GM18868 (cell line): ENCODE data around the gene CPA3.

ENCODE experiments used
- ATAC-seq: cut with Tn5 transposase; IDR thresholded peaks from one replicate; pipeline ENCODE4 v1.9.1; 2021; ENCODE audit warnings: mild to moderate bottlenecking, moderate library complexity; ENCODE audit not compliant: unreplicated experiment

Gene CPA3, protein sequence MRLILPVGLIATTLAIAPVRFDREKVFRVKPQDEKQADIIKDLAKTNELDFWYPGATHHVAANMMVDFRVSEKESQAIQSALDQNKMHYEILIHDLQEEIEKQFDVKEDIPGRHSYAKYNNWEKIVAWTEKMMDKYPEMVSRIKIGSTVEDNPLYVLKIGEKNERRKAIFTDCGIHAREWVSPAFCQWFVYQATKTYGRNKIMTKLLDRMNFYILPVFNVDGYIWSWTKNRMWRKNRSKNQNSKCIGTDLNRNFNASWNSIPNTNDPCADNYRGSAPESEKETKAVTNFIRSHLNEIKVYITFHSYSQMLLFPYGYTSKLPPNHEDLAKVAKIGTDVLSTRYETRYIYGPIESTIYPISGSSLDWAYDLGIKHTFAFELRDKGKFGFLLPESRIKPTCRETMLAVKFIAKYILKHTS

DNA sequence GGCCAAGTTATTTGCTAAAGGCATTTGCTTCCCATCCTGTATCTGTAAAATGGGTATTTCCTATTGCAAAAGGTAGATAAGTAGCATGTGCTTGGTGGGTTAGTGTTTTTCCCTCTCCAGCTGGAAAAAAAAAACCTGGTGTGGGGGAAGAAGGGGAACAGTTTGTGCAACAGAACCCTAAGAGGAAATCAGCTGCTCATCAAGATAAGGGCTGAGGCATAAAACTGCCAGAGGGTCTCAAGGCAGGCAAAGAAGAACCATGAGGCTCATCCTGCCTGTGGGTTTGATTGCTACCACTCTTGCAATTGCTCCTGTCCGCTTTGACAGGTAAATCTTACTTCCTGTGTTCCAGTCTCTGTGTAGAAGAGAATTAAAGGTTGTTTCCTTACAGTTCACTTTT, at the start of gene CPA3:
CPA3 (plus strand) TSS at position 248 of the 400 bp plus-strand sequence; CDS start at position 260, 12 bp downstream.
- ATAC-seq: no peak

DNA sequence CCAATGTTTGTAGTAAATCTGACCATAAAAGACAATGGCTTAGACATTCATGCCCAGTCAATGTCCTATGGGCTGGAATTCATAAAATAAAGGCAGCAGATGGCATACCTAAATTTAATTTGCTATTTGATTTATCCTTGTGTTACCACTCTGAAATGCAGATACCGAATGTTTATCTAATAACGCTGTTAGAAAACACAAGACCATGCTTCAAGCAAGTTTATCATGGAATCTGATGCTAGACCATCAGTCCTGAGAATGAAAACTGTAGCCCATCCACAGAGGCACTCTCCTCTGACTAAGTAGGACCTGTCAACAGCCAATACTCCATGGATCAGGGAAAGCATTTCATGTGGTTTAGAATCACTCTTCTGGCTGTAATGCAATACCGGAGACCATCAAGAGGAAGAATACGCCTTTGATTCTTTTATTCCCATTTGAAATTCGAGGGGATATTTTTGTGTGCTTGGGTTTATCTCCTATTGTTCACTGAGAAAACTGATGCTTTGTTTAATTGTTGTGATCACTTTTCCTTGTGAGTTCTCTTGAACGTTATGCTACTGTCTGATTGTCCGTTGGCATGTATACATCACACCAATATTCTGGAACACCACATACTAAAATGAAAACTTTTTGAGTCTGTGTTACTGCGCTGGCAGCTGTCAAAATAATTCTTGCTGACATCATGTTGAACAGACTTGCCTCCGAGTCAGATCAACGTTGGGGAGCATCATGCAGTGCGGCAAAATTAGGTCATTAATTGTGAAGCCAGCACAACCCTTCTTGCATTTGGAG, 49.6 kb upstream of the CPA3 start:
- ATAC-seq: no peak

DNA sequence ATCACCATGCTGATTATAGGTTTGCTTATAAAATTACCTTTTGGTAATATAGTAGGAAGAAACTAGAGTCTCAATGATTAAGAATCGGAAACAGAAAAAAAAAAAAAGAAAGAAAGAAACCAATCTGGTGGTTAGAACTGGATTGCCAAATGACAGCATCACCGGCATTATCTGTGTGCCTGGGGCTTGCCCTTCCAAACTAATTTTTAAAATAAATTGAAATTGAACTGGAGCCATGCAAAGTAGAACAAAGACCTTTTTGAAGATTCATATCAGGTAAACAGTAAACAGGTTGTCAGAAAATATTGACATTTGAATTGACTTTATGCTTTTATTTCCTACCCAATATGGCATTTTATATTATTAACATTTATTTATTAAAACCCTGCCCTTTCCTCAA, 48.7 kb upstream of the CPA3 start:
- ATAC-seq: no peak

GRCh38 chr3:148816981-148817525, 48.0 kb upstream of the CPA3 start:
- ATAC-seq: no peak

- ATAC-seq: no peak
These were observed 44.5 kb upstream of the CPA3 start for GRCh38 chr3:148820361-148821245.

GRCh38 chr3:148823026-148823425, 42.1 kb upstream of the CPA3 start:
- ATAC-seq: no peak

DNA sequence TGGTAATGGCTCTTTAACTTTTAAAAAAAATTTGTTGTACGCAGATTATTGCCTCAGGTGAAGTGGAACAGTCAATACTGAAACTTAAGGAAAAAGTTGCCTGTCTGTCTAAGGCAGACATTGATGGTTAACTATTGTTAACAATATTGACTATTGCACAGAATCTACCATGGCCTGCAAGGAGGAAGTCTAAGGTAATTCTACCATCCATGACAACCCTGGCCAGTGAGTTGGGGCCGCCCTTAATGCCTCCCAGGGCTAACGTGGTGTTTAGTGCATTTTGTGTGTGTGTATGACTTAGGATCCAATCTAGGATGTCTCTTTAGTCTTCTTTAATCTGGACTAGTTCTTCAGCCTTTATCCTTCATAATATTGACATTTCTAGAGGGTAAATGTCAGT, 39.6 kb upstream of the CPA3 start:
- no peak for ATAC-seq

GRCh38 chr3:148827585-148827984, 37.5 kb upstream of the CPA3 start, which contains the start of gene CPB1:
Gene CPB1, plus strand, starts transcription at chr3:148827811. Its CDS starts 13 bp downstream, at chr3:148827824.
- no peak for ATAC-seq

DNA sequence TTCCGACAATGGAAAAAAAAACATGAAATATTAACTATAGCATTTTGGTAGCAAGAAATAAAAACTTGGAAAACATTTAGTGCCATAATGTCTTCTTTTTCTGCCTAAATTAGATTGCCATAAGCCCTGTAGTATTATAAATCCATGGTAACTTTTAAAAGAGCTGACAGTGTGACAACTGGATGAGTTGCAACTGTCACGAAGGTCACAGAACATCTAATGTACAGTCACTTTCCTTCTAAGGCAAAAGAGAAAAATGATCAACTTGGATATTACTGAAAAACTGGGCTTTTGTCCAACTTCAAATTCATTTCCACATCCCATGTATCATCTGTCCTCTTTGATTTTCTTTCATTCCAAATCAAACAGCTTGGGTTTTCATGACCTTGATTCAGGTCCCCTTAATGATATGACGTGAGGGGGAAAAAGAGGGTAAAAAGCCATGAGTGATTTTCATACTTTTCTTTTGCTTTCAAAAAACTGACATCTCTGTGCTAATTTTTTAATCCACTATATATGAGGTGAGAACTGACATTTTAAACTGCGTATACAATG, 36.9 kb upstream of the CPA3 start:
- ATAC-seq: no peak

DNA sequence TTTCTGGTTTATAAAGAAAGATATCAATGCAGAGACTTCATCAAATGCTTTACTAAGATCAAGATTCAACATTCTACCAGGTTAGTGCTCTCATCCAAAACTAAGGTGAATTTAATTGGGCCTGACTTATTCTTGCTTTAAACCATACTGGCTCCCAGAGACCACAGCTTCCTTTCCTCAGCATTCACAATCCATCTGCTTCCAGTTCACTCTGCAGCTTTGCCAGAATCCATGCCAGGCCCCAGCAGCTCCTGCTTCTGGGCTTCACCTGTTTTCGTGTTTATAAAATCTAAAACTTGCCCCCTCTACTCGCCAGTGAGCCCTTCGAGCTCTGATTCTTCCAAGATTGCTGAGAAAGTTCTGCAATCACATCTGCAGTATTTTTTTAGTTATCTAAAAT, 35.2 kb upstream of the CPA3 start:
- ATAC-seq: no peak

DNA sequence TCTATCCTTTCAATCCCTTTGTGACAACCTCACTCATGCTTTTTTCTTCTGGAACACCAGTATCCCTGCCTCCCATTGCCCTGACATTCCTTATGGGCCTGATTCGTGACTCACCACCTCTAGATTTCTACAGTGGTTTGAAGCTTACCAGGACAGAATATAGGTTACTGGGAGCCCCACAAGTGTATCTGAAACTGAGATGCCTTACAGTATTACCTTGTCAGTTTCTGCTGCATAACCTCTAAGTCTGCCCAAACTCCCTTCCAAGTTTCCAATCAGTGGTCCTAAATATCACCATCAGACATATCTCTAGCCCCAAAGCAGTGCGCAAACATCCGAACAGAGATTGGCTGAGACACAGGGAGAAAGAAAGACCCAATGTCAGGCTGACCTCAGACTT, 31.9 kb upstream of the CPA3 start:
- no peak for ATAC-seq

DNA sequence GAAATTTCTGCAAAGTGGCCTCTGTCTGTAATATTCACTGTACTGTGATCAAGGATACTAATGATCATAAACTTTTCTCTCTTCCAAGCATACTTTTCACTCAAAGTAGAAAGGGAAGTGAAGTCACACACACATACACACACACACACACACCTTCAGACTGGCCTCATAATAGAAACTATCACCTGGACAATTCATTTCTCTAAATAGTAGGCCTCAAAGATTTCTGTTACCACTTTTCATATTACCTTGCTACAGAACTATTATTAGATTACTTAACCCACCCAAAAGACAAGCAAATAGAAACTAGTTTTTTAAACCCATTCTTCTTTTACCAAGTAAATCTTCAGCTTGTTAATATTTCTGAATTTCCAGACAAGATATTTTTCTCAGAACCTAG, 25.3 kb upstream of the CPA3 start:
- no peak for ATAC-seq

DNA sequence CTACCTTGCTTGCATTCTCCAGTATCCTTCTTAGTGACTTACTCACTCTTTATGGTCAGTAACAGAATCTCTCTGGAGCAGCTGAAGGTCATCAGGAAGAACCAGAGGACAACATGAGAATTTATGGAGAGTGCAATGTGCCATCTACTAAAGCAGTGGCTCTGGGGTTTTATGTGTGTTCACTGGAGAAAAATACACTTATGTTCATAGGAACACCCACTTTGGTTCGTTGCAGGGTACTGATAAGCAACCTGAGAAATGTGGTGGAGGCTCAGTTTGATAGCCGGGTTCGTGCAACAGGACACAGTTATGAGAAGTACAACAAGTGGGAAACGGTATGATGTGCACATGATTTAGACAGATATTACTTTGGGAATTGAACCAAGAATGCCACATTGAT, 24.6 kb upstream of the CPA3 start:
- ATAC-seq: no peak

GRCh38 chr3:148845756-148846395, 19.2 kb upstream of the CPA3 start:
- ATAC-seq: no peak

DNA sequence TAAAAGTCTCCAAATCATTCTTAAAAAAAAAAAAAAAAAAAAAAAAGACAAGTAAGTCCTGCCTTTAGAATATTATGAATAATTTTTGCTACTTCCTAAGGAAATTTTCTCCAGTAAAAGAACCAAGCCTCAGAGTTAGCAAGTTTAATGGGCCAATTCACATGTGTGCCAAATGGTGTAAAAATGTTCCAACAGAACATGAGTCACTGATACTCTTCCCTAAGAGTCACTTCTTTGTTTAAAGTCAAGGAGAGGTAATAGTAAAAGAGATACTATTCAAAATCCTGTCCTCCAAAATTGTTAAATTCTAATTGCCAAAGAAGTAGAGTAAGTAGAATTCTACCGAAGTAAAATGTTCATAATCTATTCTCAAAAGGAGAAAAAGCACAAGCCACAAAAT, 17.7 kb upstream of the CPA3 start:
- ATAC-seq: no peak

GRCh38 chr3:148848410-148848809, 16.7 kb upstream of the CPA3 start:
- no peak for ATAC-seq

DNA sequence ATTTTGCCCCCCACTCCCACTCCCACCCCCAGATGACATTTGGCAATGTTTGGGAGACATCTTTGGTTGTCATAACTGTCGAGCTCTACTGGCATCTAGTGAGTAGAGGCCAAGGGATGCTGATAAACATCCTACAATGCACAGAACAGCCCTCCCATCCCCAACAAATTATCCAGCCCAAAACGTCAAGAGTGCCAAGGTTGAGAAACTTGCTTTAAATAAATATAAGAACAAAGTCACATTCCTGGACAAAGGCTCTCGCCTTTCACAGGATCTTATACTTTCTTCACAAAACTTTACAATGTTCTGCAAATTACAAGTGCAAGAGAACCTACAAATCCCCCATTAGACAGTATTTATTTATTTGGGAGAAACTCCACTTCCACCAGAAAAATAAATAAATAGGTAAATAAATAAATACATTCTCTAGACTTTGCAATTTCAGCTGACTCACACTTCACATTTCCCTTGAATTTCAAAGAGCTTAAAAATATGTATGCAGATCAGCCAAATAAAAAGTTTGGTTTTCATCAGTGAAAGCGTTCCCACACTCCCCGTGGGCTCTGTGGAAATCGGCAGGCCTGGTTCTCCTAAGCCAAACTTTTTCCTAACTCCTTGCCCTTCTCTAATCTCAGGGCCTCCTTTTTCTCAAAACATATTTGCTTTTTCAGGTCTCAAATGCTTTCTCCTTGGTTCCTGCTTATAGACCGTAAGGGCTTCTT, 12.7 kb upstream of the CPA3 start:
- ATAC-seq: no peak

DNA sequence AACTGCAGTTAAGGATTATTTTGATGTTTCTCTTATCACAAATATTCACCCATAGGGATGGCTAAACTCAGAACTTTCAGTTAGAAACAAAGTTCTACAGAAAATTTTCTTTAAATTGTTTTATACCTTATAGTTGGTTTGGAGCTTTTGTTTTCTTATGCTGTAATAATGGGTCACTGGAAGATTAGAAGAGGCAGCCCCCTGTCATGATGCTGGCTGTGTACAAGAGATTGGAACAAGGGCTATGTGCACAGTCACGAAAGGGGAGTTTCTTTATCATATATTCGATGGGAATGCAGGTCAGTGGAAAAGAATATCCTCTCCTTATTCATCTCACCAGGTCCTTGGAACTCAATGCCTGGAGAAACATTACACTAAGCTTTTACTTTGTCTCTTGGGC, 12.0 kb upstream of the CPA3 start:
- ATAC-seq: no peak

DNA sequence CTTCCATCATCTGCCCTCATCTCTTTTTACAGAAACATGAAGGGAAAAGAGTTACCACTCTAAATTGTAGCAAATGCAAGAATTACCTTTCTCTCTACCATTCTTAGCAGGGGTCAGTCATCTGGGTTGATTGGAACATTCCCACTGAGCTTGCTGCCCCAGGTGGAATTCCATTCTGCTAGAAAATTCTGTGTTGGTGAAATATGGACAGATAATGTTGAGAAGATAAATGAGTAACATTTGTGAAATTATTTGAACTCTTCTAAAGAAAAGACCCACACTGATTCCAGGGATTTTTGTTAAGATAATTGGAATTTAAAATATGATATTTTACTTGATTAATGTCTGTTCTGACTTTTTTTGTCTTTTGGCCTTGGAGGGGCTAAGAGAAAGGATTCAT, 11.0 kb upstream of the CPA3 start:
- ATAC-seq: no peak
